ENCODE results near the gene CDKL4.
"Not testable (repeated sequence)": the region's sequence is repeated elsewhere in the genome, so short reads cannot be mapped to it uniquely, and the experiment has no call there.

The CDKL4 gene

GRCh38 chr2:39140948-39141333 lies 102.8 kb downstream of the CDKL4 start:
- not testable (repeated sequence) for DNase-seq

GRCh38 chr2:39140322-39140847 lies 103.4 kb downstream of the CDKL4 start:
- no peak for DNase-seq

GRCh38 chr2:39139511-39140237 lies 104.1 kb downstream of the CDKL4 start:
- no peak for DNase-seq

GRCh38 chr2:39138837-39139211 lies 104.9 kb downstream of the CDKL4 start:
- DNase-seq: no peak

- not testable (repeated sequence) for DNase-seq
Observed at GRCh38 chr2:39138187-39138836, 105.5 kb downstream of the CDKL4 start.

- no peak for DNase-seq
Observed at GRCh38 chr2:39136799-39137198, 107.0 kb downstream of the CDKL4 start.

GRCh38 chr2:39135690-39136259 lies 108.0 kb downstream of the CDKL4 start:
- DNase-seq: no peak

GRCh38 chr2:39133215-39133851 lies 110.4 kb downstream of the CDKL4 start:
- no peak for DNase-seq

- DNase-seq: peak; percentile 34 to 50
Observed at GRCh38 chr2:39128919-39129391, 114.8 kb downstream of the CDKL4 start.

- peak; percentile 26 to 32 for DNase-seq
Observed at GRCh38 chr2:39127973-39128372, 115.8 kb downstream of the CDKL4 start.
